Suprapubic skin (tissue), 3 donors: ENCODE data around the gene CUL7.

Experiments used
- CTCF ChIP-seq, 2 donors: fragments of 200-600 bp in 1 of 2; fragments of 450-650 bp in 1 of 2; sonication (generic) in 1 of 2; IDR thresholded peaks; one replicate each; pipeline ENCODE4 v1.5.1; 2016 to 2019; ENCODE audit warnings: antibody characterized with exemption in 2 of 2, mild to moderate bottlenecking in 1 of 2, moderate library complexity in 1 of 2
- POLR2AphosphoS5 ChIP-seq, 3 donors: sonication (generic); formaldehyde crosslinking; IDR thresholded peaks; one replicate each; pipeline ENCODE4 v1.6.1; 2017; ENCODE audit warnings: antibody characterized with exemption in 3 of 3

GRCh38 chr6:43013843-43014433, 39.7 kb downstream of the CUL7 start, which contains the start of the genes KLHDC3 and MEA1:
- no peak for TF ChIP-seq CTCF (IDR thresholded peaks at IDR 0.05)
- peak in 2 of 3 donors; percentile 42 to 93 for TF ChIP-seq POLR2AphosphoS5 (IDR thresholded peaks at IDR 0.05)
